Heart right ventricle (tissue), 16 donors: ENCODE measurements around the gene PI4K2A. TPM values are rescaled to one million over a fixed set of nuclear protein-coding genes. Genes with fewer than 3 reads are reported as not detected.

Experiments used
- ATAC-seq, 8 donors: fragments of 200-7000 bp; cut with Tn5 transposase; one replicate each; pipeline ENCODE4 v1.9.1; 2020; ENCODE audit warnings: mild to moderate bottlenecking in 8 of 8, moderate library complexity in 8 of 8, moderate number of reproducible peaks in 1 of 8
- DNase-seq, 2 donors: peaks; one replicate each; pipeline ENCODE4 v3.0.0-alpha.2; 2020
- H3K27ac ChIP-seq, 10 donors: fragments of 200-600 bp; sonication (generic) in 2 of 10; one replicate each; pipeline versions ENCODE4 v1.5.0 to v1.8.0; 2020 to 2022; ENCODE audit warnings: mild to moderate bottlenecking in 3 of 10
- H3K27me3 ChIP-seq, 7 donors: fragments of 200-600 bp; one replicate each; pipeline ENCODE4 v1.8.0; 2021 to 2022; ENCODE audit warnings: mild to moderate bottlenecking in 2 of 7
- H3K36me3 ChIP-seq, 9 donors: fragments of 200-600 bp; sonication (generic) in 1 of 9; one replicate each; pipeline versions ENCODE4 v1.5.0 to v1.8.0; 2020 to 2022; ENCODE audit warnings: mild to moderate bottlenecking in 2 of 9
- H3K4me1 ChIP-seq, 9 donors: fragments of 200-600 bp; sonication (generic) in 1 of 9; one replicate each; pipeline versions ENCODE4 v1.5.0 to v1.8.0; 2020 to 2022; ENCODE audit warnings: mild to moderate bottlenecking in 4 of 9
- H3K4me3 ChIP-seq, 10 donors: fragments of 200-600 bp; sonication (generic) in 2 of 10; one replicate each; pipeline versions ENCODE4 v1.5.0 to v1.8.0; 2020 to 2022; ENCODE audit warnings: mild to moderate bottlenecking in 7 of 10, moderate library complexity in 2 of 10
- H3K9me3 ChIP-seq, 11 donors: fragments of 200-600 bp in 10 of 11; sonication (generic) in 2 of 11; one replicate each; pipeline versions ENCODE4 v1.5.0 to v1.8.0; 2013 to 2022; ENCODE audit warnings: mild to moderate bottlenecking in 2 of 11, control low read depth in 1 of 11, moderate library complexity in 1 of 11
- CTCF ChIP-seq, 9 donors: fragments of 200-600 bp; sonication (generic) in 2 of 9; IDR thresholded peaks; one replicate each; pipeline versions ENCODE4 v1.5.0 to v1.8.0; 2021 to 2022; ENCODE audit warnings: antibody characterized with exemption in 9 of 9, mild to moderate bottlenecking in 5 of 9, moderate library complexity in 1 of 9
- WGBS, 2 donors: extraction: QIAGEN DNeasy Blood & Tissue Kit; methylation state at CpG; one replicate each; pipeline ENCODE4 v1.1.7; 2013; ENCODE audit warnings: inconsistent platforms in 1 of 2; 5-methylcytosine and 5-hydroxymethylcytosine counted together
- intact Hi-C, 10 donors: fragments of 100-400 bp; cut with DNase I; formaldehyde crosslinking; loops; one replicate each; pipeline versions ENCODE4 v1.11.1 to v1.14.2; 2022
- polyA plus RNA-seq, 2 donors: library from polyadenylated mRNA; stranded (reverse); fragments of 200-250 nt; gene quantifications; one replicate each; pipeline ENCODE4 v1.2.3, GENCODE V29; 2013
- total RNA-seq, 10 donors: library from RNA; stranded (reverse); fragmentation: NEBNext Ultra II Directional in 3 of 10; extraction: Animal tissue kit (Norgen Biotek cat#: 25700) in 3 of 10; gene quantifications; one replicate each; pipeline versions ENCODE4 v1.2.1 to v1.2.4, GENCODE V29; 2021 to 2023
- donor health status: Arrhythmogenic right ventricular cardiomyopathy.
- donor health status: ischemic (EF 13 %, LVEDD 7.1; RV severe dilation, severe dysfunction).
- donor health status: healthy with polysubstance abuse.
- donor health status: DM: no; HTN: yes; CAD: no.
- donor health status: DM: no; HTN: no; CAD: no.
- donor health status: ischemic (EF 25% LVEDD 6.9; RV normal size, moderate dysfunction).
- donor health status: ischemic (EF 25% LVEDD 5.7; RV mildly dilated, moderate dysfunction).
- donor health status: healthy.
- donor health status: DM: yes; HTN: yes; CAD: no.
- donor health status: Ischemic cardiomyopathy.
- donor health status: ischemic (EF 35%, LVEDD 5.7; RV mildly dilated, moderate dysfunction).
- donor health status: nonischemic (EF 11% LVEDD 7.7; RV severe dilation, severe dysfunction).
- donor health status: DM: yes; HTN: yes; CAD: no.
- donor health status: PGD.
- donor health status: ischemic (EF 29% LVEDD 5.4; RV normal size, mild dysfunction).
- donor health status: nonischemic (EF 23%, LVEDD 6.1; RV moderate dilation, normal function).

Gene PI4K2A
- total and polyA plus RNA-seq, 12 donors: 5.3 to 20.7 (median 14.2) TPM

DNA sequence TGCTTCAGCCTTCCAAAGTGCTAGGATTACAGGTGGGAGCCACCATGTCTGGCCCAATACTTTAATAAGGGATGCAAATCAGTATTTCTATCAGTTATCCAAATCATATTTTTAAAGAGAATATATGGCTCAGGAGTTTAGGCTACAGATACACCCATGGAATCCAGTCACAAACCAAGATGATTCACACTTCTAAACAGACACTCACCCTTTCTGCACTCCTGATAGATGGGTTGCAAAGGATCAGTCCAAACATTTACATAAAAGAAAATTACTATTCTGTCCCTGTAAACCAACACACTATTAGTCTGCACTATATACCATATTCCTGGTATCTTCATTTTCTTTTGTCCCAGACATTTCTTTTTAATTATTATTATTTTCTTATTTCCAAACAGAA, 9.4 kb upstream of the PI4K2A start:
- intact Hi-C loops: loop anchor here in 1 of 10 donors (10.0 kb wide), 1 partner anchor 206 kb away; the partner anchor contains the start of gene PGAM1

GRCh38 chr10:97632949-97633884, 7.3 kb upstream of the PI4K2A start, which contains the start of gene MORN4:
TSS of gene MORN4 (minus strand) at chr10:97633500. CDS start at chr10:97619653, 13,847 bp downstream.
- H3K27ac ChIP-seq: peak within 1 kb of the TSS in 9 of 10 donors; percentile 25 to 77 (median 62)
- no peaks in the 10 kb centered on the region for H3K27me3 ChIP-seq
- ATAC-seq (peak; percentile 98 to 100 (median 100)), DNase-seq (peak; percentile 93 to 96)
- TF ChIP-seq CTCF (IDR thresholded peaks at IDR 0.05): no peak
- H3K4me1 ChIP-seq: peaks cover 0 to 14% (median 9%) of the 10 kb centered on the region in 9 donors
- H3K36me3 ChIP-seq: no peaks in the 10 kb centered on the region
- 3% methylated on average over 60 to 62 of the region's 62 CpGs for WGBS, 2 donors
- no peaks in the 10 kb centered on the region for H3K9me3 ChIP-seq
- intact Hi-C loops: loop anchor here in 1 of 10 donors (10.0 kb wide), 1 partner anchor 208 kb away; the partner anchor contains the start of gene PGAM1
- peak within 1 kb of the TSS; percentile 33 to 81 (median 71) for H3K4me3 ChIP-seq

More for the DNA sequence above, 9.4 kb upstream of the PI4K2A start:
- ATAC-seq (no peak), DNase-seq (no peak)
- no peaks in the 10 kb centered on the region for H3K27me3 ChIP-seq
- H3K27ac ChIP-seq: no peak overlapping the region
- no peaks in the 10 kb centered on the region for H3K36me3 ChIP-seq
- no peaks in the 10 kb centered on the region for H3K9me3 ChIP-seq
- H3K4me1 ChIP-seq: peaks cover 0 to 24% (median 11%) of the 10 kb centered on the region in 9 donors
- TF ChIP-seq CTCF (IDR thresholded peaks at IDR 0.05): no peak
- H3K4me3 ChIP-seq: no peak overlapping the region

DNA sequence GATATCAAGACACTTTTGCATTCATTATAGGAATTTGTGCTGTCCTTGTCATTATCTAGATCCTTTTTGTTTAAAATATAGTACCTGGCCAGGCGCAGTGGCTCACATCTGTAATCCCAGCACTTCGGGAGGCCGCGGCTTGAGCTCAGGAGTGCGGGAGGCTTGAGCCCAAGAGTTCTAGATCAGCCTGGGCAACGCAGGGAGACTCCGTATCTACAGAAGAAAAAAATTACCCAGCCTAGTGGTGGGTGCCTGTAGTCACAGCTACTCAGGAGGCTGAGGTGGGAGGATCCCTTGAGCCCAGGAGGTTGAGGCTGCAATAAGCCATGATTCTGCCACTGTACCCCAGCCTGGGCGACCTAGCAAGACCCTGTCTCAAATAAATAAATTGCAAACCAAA, 6.5 kb upstream of the PI4K2A start:
- intact Hi-C loops: loop anchor here in 1 of 10 donors (10.0 kb wide), 1 partner anchor 209 kb away; the partner anchor contains the start of gene PGAM1

More for the DNA sequence above, 6.5 kb upstream of the PI4K2A start:
- Histone ChIP-seq H3K36me3 (no peaks in the 10 kb centered on the region), H3K4me3 (peak overlapping the region; percentile 33 to 81 (median 71)), H3K27ac (peak overlapping the region in 9 of 10 donors; percentile 25 to 77 (median 62)), H3K4me1 (peaks cover 0 to 13% (median 9%) of the 10 kb centered on the region in 9 donors), H3K9me3 (no peaks in the 10 kb centered on the region), H3K27me3 (no peaks in the 10 kb centered on the region)
- no peak for DNase-seq
- peak in 1 of 9 donors; percentile 18 for TF ChIP-seq CTCF (IDR thresholded peaks at IDR 0.05)
- WGBS, 2 donors: 83 to 91% methylated on average over 8 of the region's 8 CpGs
- ATAC-seq: peak in 3 of 8 donors; percentile 9 to 17 (median 11)
